GM19455 (cell line): Measurements from ENCODE around the gene RIMKLA.

Experiments used
- ATAC-seq: cut with Tn5 transposase; IDR thresholded peaks from one replicate; pipeline ENCODE4 v1.9.1; 2021; ENCODE audit not compliant: unreplicated experiment

RIMKLA gene

DNA sequence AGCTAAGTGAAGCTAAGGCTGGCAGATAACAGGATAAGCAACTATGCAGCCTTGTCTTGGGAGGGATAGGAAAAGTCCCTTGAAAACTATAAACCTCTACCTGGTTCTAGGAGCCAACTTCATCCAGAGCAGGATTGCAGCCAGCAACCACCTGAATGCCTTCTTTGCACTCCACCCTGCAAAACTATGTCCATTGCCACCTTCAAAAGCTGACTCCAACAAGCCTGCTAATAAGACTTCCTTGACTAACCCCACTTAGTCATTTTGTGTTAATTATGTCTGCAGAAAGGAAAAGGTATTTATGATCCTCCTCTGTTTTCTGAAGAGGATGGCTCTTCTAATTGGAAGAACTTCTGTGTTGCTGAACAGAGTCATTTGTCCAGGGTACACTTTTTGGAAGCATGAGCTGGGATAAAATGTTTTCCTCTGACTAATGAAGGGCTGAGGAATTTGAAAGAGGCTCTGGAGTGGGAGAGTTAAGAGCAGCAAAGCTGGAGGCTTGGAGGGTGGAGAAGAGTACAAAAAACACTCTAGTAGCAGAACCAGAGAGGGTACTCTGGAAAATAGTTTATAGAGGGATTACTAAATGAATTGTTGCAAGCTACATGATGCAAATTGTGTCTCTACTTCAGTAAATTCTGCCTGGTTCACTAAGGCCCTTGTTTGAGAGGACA, 9.6 kb upstream of the RIMKLA start:
- ATAC-seq: no peak

DNA sequence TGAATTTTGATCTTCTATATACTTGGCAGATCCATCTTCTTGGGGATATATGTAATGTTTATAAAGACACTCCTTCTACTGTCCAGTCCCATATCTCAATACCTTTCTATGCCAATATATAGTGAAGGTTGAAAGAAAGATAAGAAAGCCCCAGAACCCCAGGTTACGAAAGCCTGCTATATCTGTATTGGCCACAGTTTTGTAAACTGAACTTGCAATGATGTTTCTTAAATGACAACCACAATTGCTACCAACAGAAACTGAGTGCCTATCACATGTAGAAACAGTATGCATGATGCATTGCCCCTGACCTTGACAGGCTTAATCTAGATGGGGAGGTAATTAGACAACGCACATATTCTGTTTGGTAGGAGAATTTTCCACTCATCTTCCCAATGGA, 7.8 kb upstream of the RIMKLA start:
- ATAC-seq: no peak

DNA sequence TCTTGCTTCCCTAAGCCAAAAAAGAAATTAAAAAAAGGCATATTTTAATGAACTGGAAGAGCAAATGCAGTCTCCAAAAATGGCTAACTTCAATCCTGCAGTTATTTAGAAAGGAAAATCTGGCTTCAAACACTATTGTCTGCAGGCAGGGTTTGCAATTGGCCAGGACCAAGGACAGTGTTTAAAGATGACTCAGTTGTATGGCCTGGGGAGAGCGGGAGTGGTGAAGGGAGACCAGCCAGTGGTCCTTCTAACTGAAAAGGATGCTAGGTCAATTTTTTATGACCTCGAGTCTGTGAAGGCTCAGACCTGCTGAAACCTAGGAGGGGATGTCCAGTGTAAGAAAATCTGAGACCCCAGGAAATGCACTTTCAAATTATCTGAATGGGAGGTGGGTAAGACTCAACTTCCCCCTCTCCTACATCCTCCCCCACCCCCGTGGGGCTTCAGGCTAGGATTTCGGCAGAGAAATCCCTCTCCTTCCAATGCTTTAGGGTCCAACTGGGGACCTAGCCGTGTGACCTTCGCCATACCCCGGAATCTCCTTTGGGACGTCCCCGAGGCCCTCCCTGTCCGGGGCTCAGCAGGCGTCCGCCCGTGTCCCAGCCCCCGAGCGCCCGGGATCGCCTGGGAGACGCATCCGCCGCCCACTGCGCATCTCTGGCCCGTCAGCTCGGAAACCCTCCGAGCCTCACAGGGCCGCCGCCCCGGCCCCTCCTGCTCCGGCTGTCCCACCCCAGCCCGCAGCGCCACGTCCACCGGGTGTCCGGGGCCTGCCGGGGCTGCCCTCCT, 602 bp upstream of the RIMKLA start:
- ATAC-seq: peak; percentile 57

DNA sequence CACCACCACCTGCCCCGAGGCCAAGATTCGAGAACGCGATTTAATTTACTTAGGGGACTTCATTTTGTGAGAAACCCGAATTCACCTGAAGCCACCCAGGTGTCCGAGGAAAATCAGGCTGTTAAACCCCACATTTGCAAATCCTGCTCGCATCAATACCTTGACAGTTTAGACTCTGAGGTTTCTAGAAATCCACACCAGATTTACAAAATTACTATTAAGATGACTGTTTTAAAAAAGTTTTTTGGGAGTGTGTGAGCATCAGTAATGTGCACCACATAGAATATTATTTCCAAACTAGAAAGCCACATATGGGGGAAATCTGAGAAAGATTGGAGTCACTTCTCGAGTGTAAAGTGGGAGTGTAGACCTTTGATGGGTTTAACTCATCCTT, 685 bp downstream of the RIMKLA start:
- no peak for ATAC-seq

DNA sequence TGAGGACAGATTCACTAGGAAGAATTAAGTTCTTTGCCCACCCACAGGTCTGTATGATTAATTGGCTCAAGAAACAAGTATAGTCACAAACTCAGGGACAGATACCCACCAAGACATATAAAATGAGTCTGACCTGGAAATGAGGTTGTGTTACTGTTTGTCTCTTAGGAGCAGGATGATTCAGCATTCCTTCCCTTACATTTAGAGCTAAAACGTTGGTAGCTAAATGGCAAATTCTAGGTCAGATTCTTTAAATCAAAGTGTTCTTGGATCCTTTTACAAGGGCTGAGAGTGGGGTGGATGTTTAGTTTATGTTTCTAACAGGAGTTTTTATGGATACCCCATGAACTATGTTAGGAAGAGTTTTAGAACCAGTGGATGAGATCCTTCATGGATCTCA, 4.7 kb downstream of the RIMKLA start:
- no peak for ATAC-seq

DNA sequence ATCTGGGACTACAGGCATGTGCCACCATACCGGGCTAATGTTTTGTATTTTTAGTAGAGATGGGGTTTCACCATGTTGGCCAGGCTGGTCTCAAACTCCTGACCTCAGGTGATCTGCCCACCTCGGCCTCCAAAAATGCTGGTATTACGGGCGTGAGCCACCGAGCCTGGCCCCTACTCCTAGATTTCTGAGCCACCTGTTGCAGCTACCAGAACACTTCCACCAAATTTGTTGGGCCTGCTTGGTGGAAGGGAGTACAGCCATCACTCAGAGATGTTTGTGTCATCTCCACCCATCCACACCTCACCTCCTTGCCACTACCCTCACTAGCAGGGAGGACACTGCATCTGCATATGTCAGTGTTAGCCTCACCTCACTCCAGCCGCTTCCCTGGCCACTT, 5.5 kb downstream of the RIMKLA start:
- ATAC-seq: no peak

DNA sequence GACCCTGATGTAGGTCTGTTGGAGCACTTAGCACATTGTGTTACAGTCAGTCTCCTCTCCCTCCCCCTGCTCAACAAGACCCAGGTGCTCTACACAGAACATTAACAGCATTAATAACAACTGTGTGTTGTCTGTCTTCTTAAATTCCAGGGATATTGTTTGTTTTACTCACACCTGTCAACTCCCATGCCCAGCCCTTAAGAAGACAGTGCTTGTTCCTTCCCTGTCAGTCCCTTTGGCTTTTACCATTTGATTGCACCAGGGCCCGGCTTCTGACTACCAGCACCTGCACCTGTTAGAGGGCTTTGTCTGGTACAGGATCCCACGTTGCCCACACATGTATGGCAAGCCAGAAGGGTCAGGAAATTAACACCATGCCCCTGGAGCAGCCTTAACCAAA, 11.7 kb downstream of the RIMKLA start:
- ATAC-seq: no peak

DNA sequence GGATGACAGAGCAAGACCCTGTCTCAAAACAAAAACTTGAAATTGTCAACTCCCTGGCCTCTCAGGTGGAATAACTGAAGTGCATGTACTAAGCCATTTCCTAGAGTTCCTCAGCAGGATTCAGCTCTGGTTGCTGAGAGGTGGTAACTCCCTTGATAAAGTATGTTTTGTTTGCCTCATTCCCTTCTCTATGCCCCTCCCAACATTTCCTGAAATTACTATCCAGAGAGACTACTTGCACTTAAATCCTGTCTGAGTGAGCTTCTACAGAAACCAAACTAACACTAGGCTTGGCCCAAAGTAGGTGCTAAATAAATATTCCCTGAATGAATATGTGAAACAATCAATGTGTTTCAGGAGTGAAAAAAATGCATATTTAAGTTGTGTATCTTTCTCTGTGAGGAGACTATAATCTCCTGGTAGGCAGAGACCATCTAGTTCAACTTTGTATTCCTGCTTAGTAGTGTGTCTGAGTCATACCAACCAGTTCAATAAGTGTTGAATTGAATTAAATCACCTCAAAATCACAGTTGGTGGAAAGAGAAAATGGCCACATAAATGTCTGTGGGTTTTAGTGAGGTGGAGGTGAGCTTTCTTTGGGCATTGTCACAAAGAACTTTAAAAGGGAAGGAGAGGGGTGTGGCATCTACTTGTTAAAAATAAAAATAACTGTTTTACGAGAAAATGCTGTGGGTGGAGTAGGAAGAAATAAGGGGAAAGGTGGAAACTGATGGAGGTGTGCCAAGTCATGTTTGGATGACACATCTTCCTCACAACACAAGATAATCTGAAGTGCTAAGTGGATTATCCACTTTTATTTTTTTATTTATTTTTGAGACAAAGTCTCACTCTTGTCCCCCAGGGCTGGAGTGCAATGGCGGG, 12.6 kb downstream of the RIMKLA start:
- no peak for ATAC-seq

DNA sequence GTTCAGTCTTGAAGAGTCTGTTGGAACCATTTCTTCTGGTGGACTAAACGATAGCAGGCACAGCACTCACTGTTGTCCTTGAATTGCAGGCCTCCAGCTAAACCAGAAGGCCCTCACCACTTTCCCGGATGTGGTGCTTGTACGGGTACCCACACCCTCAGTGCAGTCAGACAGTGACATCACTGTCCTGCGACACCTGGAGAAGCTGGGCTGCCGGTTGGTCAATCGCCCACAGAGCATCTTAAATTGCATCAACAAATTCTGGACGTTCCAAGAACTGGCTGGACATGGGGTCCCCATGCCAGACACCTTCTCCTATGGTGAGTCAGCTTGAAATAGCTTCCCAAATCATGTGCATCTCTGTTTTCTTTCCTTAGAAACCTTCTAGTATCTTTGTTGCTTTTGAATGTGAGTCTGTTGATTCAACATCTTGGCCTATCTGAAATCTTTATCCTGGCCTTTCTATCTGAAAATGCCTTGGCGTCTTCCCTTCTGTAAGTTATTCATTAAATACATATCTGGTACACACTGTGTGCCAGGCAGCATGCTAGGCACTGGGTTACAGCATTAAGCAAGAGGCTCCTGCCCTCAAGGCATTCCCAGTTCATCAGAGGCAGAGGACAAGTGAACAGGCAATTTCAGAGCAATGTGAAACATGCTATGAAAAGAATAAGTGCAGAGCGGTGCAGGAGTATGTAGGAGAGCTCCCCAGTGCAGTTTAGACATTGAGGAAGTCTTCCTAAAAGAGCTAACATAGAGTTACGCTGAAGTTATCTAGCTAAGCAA, 18.9 kb downstream of the RIMKLA start:
- ATAC-seq: no peak

DNA sequence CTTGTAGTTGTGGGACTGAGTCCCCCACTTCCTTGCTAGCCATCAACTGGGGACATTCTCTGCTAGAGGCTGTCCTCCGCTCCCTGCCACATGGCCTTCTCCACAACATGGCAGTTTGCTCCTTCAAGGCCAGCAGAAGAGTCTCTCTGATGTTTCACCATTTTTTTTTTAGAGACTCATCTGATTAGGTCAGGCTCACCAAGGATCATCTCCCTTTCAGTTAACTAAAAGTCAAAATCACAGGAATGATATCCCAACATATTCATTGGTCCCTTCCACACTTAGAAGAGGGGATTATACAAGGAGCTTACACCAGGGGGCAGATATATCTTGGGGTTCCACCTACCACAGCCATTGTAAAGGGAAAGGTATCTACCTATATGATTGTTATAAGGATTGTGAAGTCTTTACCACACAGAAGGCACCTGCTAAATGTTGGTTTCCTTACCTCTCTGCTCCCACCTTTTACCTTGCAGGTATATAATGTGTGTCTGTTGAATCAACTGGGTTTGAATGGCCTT, 23.3 kb downstream of the RIMKLA start:
- no peak for ATAC-seq

DNA sequence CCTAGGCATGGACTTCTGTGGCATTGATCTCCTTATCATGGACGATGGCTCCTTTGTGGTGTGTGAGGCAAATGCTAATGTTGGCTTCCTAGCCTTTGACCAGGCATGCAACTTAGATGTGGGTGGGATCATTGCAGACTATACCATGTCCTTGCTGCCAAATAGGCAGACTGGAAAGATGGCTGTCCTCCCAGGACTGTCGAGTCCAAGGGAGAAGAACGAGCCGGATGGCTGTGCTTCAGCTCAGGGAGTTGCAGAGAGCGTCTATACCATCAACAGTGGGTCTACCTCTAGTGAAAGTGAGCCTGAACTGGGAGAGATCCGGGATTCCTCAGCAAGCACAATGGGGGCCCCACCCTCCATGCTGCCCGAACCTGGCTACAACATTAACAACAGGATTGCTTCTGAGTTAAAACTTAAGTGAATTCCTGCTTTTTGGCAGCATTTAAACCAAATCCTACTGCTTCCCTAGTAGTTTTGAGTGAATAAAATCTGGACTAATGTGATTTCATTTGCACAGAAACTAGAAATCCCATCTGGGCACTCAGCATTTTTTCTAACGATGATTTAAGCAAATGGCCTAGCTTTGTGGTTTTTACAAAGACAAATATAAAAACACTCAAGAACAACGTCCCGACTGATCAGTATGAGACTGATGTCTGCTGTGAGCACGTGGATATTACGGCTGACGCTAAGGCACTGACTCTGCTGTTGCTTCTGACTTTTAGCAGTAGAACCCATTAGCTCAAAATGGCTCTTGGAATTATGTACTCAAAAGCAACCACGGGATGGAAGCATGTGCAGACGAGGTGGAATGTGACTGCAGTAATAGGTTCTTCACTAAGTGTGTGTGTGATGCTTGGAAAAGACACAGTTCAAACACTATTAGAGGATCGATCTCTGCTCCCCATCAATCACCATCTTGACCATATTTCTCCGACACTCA, 34.2 kb downstream of the RIMKLA start:
- no peak for ATAC-seq

DNA sequence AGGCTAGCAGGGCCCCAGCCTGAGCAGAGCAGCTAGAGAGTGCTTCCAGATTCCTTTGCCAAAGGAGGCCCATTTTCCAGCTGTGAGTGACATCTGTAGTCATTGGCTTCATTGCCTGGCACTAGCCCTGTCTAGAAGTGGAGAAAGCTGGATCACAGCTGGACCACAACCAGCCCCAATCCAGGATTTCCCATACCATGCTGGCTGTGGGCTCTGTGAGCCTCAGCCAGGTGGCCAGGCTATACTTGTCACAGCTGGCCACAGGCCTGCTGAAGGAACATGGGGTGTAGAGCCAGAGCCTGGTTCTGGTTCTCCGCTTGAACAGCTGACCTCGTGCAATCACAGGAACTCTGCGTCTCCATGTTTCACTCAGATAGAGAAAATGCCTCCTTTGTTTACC, 36.6 kb downstream of the RIMKLA start:
- no peak for ATAC-seq

DNA sequence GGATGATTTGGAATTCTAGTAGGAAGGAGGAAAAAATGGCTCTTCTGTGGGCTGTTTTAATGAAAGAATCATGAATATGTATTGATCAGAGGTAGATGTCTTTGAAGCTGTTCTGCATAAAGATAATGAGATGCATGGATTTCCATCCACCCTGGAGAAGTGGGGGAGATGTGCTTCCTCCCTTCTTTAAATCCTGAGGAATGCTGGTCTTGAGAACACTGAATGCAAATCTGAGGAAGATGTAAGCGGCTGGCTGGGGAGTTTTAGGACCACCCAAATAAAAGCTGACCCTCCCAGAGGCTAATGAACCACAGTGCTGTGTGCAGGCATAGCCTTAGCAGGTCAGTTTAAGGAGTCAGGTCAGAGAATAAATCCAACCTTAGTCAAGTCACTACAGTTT, 37.9 kb downstream of the RIMKLA start:
- ATAC-seq: no peak

DNA sequence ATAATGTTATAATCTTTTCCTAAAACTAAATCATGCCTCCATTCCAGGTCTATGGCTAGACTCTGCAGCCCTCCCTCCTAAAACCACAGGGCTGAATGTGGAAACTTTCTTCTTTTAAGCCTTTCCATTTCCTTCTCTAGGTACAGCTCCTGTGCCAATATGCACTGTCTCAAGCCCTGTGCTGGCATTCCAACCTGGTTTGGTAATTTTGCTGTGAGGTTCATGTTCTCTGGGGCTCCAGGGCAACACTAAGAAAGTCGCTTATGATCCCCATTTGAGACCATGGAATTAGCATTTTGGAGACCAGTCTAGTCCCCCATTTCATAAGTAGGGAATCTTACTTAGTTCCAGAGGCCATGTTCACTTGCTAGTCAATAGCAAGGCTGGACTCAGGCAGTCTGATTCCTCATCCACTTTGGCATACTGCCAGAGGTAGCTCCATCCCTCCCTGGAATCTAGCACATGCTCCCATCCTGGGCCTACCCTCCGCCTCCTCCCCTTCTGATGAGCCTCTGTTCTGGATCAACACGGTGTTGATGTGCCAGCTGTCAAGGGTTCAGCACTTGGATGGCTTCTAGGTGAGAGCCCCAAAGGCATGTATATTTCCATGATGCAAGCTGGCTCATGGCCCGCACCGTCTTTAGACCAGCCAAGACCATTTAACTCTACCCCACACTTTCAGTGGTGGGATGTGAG, 38.7 kb downstream of the RIMKLA start:
- no peak for ATAC-seq

DNA sequence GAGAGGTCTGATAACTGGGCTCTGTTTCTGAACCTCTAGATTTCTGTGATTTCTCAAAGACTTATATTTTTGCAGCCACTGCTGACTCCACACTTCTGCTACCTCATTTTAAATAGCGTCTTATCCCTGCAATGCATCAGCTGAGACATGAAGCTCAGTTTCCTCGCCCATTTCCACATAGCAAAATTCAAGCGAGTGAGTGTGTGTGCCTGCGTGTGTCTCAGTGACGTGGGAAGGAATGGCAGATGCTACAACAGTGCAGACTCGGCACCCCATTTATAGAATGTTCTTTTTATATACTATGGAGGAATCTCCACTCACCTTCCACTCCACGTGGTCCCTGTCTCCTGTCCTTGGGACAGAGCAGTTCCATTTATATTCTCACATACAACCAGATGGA, 39.5 kb downstream of the RIMKLA start:
- ATAC-seq: no peak

DNA sequence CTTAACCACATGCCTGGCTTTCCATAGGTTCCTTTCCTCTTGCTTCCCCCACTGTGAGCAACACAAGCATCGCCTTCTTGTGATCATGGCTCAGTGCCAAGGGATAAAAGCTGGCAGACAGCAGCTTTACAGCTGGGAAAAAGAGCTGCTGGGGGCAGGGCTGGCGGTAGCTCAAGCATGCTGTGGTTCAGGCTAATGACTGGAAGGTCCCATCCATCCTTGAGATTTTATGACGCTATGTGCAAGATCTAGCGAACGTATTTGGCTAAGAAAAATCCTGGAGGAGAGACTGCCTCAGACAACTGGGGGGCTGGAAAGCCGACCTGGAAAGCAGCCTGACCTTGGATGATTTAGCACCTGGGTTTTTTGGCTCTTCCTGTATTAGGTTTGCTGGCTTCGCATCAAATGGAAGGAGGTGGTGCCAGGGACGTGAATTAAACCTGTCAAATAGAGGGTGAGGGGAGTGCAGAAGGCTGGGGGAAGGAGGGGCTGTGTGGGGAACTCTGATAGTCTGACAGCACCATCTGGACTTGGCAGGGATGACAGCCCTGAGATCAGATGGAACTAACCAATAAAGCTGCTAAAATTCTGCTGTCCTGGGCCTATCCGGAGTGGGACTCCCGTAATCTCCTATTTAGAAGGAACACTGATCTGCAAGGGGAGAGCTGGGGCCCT, 40.5 kb downstream of the RIMKLA start:
- ATAC-seq: no peak

DNA sequence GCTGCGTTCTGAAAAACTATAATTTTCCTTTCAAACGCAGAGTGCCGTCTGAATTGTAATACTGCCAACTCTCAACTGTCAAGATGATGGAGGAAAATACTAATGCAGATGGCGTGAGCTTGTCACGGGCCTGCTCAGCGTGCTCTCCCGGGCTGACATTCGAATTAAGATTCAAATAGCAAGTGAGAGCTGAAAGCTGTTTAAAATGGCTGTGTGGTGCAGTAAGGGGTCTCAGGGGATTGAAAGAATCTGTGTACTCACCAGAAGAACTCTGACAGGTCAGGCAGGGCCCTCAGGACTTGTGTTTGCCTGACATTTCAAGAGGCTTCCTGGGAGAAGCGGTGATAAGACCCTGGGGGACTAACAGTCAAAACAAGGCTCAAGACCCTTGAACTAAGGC, 42.1 kb downstream of the RIMKLA start:
- no peak for ATAC-seq

DNA sequence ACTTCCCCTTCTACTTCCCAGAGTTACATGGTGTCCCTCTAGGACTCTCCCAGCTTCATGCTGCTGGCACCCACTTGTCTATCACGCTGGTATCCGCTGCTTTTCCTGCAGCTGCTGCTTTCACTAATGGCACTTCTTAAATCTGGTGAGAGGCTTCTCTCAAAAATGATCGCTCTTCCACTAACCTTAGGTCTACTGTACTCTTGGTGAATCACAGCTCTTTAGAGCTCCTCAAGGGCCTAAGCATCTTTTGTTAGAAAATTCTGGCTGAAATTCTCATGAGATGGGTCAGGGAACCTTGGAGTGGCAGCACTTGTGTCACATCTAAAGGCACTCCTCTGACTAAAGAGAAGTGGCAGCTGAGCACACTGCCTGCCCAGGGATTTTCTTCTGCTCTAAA, 43.1 kb downstream of the RIMKLA start:
- no peak for ATAC-seq

DNA sequence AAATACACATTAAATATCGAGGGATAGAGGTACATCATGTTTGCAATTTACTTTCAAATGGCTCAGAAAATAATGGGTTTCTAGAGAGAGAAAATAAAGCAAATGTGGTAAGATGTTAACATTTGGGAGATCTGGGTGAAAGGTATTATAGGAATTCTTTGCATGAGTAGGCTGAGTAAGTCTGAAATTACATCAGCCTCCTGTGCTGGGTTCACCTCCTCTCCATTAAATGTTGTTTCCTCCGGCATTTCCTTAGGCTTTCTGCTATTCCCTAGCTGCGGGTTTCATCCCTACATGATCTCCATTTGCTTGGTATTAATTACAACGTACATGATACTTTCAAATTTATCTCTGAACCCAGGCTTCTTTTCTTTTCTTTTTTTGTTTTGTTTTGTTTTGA, 43.6 kb downstream of the RIMKLA start:
- ATAC-seq: no peak
